HG03571 (cell line): ENCODE data around the gene PTN.

Experiments used
- ATAC-seq: cut with Tn5 transposase; IDR thresholded peaks from one replicate; pipeline ENCODE4 v1.9.1; 2021; ENCODE audit not compliant: unreplicated experiment

Gene PTN

GRCh38 chr7:137324796-137325696, 18.5 kb downstream of the PTN start:
- ATAC-seq, result no peak

GRCh38 chr7:137316648-137317353, 26.7 kb downstream of the PTN start:
- ATAC-seq, result no peak

DNA sequence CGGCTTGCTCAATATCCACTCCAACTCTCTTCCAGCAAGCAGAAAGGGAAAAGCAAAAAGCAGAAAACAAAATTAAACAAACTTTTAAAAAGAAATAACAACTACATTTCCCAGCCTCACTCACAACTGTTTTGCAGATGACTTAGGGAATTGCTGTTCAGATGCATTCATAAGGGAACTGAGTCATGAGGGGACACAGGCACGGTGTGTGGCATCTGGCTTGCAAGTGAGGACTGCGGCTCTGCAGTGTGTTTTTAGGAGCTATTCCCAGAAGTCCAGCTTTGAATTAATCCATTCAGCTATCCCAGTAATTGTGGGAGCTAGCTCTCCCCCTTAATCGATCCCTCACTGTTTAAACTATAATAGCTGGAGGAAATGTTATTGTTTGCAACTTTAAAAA, 30.3 kb downstream of the PTN start:
- ATAC-seq, result no peak

GRCh38 chr7:137306748-137307147, 36.8 kb downstream of the PTN start:
- ATAC-seq, result no peak

DNA sequence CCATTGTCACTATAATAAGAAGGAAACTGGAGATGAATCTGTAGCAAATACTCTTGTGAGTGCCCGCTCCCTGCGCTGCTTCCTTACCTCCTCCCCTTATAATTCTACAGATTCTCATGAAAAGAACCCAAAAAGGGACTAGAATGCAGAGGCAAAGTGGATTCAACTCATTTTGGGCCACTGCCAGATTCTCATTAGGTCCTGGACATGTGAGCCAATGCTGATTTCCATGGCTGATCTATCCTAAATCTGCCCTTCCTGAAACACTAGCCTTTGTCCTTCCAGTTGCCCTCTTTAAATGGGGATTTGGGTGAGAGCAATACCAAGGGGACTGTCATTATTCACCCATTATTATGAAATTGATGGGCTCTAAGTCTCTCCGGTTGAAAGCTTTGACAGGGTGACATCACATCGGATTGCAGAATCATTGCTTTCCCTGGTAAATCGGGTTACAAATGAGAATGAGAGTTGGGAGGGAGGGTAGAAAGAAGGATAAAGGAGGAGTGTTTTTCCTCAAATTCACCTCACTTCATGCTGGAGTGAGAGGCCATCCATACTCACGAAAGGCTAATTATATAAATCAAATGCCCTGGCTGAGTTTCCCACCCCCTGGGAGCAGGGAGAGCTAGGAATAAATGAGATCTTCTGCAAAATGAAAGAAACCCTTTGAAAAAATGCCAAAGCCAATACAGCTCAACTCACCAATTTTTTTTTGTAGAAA, 37.5 kb downstream of the PTN start:
- ATAC-seq, result no peak

DNA sequence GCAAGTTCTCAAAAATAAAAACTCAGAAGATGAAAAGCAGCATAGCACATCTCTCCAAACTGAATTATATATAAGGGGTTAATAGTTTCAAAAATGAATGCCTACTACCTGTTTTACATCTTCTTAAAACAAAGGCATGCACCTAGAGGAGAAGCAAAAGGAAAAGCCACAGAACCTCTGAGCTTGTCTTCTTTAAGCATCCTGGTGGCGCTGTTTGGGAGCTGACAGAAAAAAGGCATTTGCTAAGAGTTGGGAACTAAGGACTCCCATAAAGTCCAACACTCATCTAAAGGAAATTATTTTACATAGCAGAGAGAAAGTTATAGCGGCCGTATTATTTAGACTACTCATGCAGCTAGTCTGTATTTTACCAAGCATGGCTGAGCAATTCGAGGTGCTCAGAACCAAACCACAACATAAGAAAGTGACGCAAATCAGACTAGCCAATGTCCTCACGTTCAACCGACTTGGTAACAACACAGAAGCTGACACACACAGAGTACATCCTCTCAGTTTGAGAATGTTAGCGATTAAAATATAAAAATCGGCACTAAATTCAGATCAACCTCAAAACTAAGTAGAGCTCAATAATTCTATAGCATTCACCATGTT, 38.8 kb downstream of the PTN start:
- ATAC-seq, result no peak

DNA sequence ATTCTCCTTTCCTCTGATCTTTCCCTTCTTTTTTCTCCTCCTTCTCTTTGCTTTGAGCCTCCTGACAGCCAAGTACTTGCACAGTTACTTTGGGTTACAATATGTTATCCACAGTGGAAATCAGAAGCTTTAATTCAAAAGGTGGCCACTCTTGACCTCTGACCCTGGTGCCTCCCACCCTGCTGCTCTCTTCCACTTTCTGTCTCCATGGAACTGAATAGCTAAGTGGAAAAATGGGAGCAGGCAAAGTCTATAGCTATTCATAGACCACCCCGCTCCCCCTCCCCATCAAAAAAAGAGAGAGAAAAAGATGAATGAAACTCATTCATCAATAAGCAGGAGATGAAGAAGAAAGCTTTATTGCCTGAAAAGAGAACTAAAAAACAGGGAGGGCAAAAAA, 39.4 kb downstream of the PTN start:
- no peak for ATAC-seq

DNA sequence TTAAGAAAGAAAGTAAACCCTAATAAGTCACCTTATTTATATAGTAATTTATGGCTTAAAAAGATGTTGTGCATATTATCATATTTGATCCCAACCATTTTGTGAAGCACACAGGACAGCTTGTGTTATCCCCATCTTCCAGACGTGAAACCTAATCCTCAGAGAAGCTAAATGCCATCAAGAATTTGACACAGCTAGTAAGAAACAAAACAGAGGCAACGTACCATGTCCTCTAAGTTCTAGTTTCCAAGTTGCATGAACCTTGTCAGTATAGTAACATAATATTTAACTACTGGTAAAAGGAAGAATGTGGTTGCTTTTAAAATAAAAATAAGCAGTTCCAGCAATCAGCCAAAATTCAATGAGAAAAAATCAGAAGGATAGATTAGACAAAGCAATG, 41.5 kb downstream of the PTN start:
- no peak for ATAC-seq

- no peak for ATAC-seq
Observed at GRCh38 chr7:137298464-137298794, 45.1 kb downstream of the PTN start.

DNA sequence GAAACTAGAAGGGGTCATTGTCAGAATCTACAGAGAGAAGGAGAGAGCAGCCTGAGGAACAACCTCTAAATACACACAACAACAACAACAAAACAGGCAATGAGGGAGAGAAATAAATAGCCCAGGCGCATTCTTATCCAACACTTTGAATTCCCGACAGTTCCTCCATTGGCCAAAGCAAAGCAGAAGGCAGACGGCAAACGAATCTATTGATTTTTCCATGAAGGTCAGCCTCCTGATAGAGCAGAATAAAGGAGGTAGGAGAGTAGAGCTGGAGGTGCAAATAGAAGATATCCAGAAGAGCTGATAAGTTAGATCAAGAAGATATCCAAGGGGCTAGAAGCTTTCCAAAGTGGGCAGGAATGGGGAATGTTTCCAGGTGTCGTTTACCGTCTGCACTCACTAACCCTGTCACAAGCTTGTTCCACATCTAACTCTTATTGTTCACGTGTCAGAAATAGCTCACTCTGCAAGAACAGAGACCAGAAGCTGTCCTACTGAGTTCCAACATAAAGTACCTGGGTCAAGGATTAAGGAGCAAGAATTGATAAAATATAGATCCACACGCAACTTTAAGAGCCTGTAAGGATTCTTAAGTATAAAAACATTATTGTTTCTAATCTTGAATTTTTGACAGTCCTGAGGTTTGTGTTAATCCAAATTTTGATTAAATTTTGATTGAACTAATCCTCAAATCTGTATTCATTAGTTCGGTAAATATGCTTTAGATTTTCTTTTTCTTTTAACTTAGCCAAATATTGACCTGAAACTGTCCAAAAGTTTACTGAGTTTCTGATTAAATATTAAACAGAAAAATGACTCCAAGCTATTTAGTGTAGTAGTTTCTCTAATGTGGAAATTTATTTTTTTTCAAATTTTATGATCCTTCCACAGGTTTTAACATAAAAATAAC, 45.7 kb downstream of the PTN start:
- no peak for ATAC-seq

DNA sequence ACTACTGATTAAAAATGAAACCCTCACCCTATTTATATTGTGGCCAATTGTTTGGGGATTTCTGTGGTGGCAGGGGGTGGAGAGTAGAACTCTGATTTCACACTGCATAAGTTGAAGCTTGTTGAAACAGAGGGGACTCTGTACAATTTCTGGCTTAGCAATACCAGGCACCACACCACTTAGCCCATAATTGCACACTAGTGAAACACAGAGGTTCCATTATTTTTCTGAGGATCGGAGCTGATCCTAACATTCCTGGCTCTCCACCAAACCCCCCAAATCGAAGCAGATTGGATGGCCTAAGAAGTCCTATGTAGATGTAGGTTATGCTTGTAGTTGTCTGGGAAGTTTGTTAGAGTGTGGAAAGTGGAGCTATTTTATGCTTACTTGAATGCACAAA, 47.0 kb downstream of the PTN start:
- no peak for ATAC-seq

- no peak for ATAC-seq
Observed at GRCh38 chr7:137295739-137296324, 47.7 kb downstream of the PTN start.

DNA sequence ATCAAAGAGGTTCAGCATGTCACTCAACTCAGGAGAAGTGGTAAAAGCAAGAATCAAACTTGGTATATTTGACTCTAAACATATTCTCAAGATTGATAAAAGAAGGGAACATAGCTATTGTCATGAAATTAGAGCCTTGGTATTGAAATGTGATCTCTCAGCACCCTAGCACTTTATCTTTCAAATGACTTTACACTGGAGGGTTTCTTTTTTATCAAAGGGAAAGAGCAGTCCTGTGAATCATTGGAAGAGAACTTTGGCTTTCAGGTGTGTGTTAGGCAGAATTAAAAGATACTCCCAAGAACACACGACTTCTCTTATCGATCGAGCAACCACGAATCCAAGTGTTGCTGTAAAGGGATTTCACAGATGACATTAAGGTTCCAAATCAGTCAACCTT, 54.4 kb downstream of the PTN start:
- ATAC-seq, result no peak

DNA sequence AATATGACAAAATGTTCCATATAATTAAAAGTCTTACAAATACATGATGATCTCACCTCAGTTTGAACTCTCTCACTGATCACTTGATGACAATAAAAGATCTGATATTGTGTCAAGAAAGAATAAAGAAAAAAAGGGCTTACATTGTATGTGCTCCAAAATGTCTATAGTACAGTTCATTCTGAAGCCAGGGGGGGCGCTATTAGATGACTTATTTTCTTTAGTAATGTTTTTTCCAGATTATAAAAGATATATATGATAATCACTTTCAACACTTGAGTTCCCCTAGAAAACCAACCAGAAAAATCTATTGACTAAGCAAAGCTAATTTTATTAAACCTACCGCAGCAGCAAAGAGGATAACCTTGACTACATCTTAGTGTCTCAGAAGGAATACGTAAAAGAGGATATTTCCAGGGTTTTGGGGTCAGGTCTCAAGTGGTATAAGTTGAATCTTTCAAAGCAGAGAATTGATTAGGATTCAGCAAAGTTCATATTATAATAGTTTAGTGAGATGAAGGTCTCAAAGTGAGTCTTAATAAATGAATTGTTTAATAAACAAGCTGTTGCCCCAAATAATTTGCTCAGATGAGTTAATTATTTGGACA, 55.8 kb downstream of the PTN start:
- no peak for ATAC-seq

- ATAC-seq, result no peak
Observed at GRCh38 chr7:137283153-137283552, 60.4 kb downstream of the PTN start.

- no peak for ATAC-seq
Observed at GRCh38 chr7:137282043-137282442, 61.5 kb downstream of the PTN start.

- no peak for ATAC-seq
Observed at GRCh38 chr7:137276189-137276588, 67.3 kb downstream of the PTN start.

DNA sequence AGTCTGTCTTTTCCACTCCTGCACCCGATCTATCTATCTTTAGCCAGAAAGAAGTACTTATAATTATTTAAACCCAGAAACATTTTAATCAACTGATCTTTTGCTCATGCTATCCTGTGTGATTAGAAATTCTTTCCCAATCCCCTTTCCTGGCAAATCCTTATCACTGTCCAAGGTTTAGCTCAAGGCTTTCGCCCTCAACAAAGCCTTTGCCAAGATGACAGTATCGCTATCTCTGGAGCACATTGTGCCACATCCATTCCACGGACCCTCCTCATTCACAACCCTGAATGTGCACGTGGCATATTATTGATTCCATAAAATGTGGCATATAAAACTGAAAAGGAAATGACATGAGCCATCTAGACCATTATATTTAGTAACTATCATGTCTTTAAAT, 71.3 kb downstream of the PTN start:
- ATAC-seq, result no peak

DNA sequence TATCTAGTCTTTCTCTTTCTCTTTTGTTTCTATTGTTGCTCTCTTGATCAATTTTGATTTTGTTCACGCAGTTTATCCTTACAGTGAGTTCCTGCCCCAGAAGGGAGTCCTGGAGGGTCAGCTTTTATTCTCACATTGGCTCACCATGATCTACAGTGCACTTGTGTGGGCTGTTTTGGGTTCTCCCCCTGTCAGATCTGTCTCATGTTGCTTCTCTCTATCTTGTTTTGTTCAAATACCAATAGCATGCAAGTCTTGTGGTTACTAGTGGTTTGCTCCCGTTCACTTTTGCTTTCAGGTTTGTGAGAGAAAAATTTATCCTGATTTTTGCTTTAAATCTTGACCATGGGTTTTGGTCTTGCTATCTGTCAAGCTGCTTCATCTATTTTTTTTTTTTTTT, 74.3 kb downstream of the PTN start:
- ATAC-seq, result no peak
